T-cell (primary cell): Measurements from ENCODE around the gene RAB18. TPM values are rescaled to one million over a fixed set of nuclear protein-coding genes. Genes with fewer than 3 reads are reported as not detected.

Source experiments
- ATAC-seq, 4 experiments: fragments of 200-7000 bp in 3 of 4; fragments of 150-1000 bp in 1 of 4; cut with Tn5 transposase; replicated peaks in 1 of 4; 1 replicate in 3 of 4; 2 replicates in 1 of 4; pipeline ENCODE4 v1.10.0; 2021; ENCODE audit warnings: moderate library complexity in 3 of 4, mild to moderate bottlenecking in 2 of 4, moderate number of reproducible peaks in 1 of 4
- CTCF ChIA-PET, 2 donors: fragments of 300-600 bp; sonication (Branson Sonifier 250); formaldehyde crosslinking; loops; one replicate each; lab custom pipeline; 2022; ENCODE audit warnings: antibody characterized with exemption in 2 of 2; lab: Charles Lee
- POLR2A ChIA-PET, 2 donors: fragments of 300-600 bp; sonication (Branson Sonifier 250); formaldehyde crosslinking; loops; one replicate each; lab custom pipeline; 2022; ENCODE audit warnings: antibody characterized with exemption in 2 of 2; lab: Charles Lee
- DNase-seq, 35 experiments: peaks; one replicate each; pipeline versions ENCODE4 v3.0.0 to v3.0.0-alpha.2; 2013 to 2023
- H3K27ac ChIP-seq: one replicate; pipeline ENCODE4 v1.5.1; 2013; ENCODE audit warnings: low read length
- H3K27me3 ChIP-seq, 2 experiments: replicated peaks in 1 of 2; 1 replicate in 1 of 2; 2 replicates in 1 of 2; pipeline versions ENCODE4 v1.6.1 to v1.7.0; 2013; ENCODE audit warnings: low read length in 1 of 2, mixed read lengths in 1 of 2; ENCODE audit not compliant: control insufficient read depth in 2 of 2, insufficient read depth in 2 of 2; ENCODE audit errors: extremely low read depth in 1 of 2
- H3K36me3 ChIP-seq, 2 donors: 1 replicate in 1 of 2; 2 replicates in 1 of 2; pipeline versions ENCODE4 v1.6.1 to v1.7.0; 2013; ENCODE audit warnings: low read length in 1 of 2; ENCODE audit not compliant: control insufficient read depth in 2 of 2, insufficient read depth in 1 of 2; ENCODE audit errors: extremely low read depth in 1 of 2
- H3K4me1 ChIP-seq, 2 experiments: 1 replicate in 1 of 2; 2 replicates in 1 of 2; pipeline versions ENCODE4 v1.6.1 to v1.7.0; 2013; ENCODE audit warnings: low read length in 2 of 2, mixed read lengths in 1 of 2; ENCODE audit not compliant: insufficient read depth in 2 of 2, control insufficient read depth in 1 of 2; ENCODE audit errors: extremely low read depth in 1 of 2
- H3K4me3 ChIP-seq, 2 donors: 1 replicate in 1 of 2; 2 replicates in 1 of 2; pipeline versions ENCODE4 v1.5.1 to v1.7.0; 2013; ENCODE audit warnings: mild to moderate bottlenecking in 2 of 2, low read length in 1 of 2, moderate library complexity in 1 of 2; ENCODE audit not compliant: control insufficient read depth in 1 of 2; ENCODE audit errors: extremely low read depth in 1 of 2
- H3K9me3 ChIP-seq: 2 replicates; pipeline ENCODE4 v1.7.0; 2013
- H3K27ac Mint-ChIP-seq, 2 donors: one replicate each; pipeline ENCODE4 v1.8.0; 2020 to 2021; ENCODE audit warnings: mild to moderate bottlenecking in 2 of 2, mixed read lengths in 2 of 2
- H3K27me3 Mint-ChIP-seq, 2 donors: one replicate each; pipeline ENCODE4 v1.8.0; 2021 to 2022; ENCODE audit warnings: mixed read lengths in 2 of 2
- H3K36me3 Mint-ChIP-seq: one replicate; pipeline ENCODE4 v1.8.0; 2021; ENCODE audit warnings: mixed read lengths
- H3K4me1 Mint-ChIP-seq, 3 donors: one replicate each; pipeline ENCODE4 v1.8.0; 2020 to 2022; ENCODE audit warnings: mixed read lengths in 3 of 3, mild to moderate bottlenecking in 1 of 3
- H3K4me3 Mint-ChIP-seq, 3 donors: one replicate each; pipeline ENCODE4 v1.8.0; 2020 to 2022; ENCODE audit warnings: mild to moderate bottlenecking in 3 of 3, mixed read lengths in 3 of 3, moderate library complexity in 3 of 3
- H3K9me3 Mint-ChIP-seq, 3 donors: one replicate each; pipeline ENCODE4 v1.8.0; 2020 to 2022; ENCODE audit warnings: mixed read lengths in 3 of 3
- WGBS: methylation state at CpG from one replicate; pipeline ENCODE4 v1.1.5; 2013; ENCODE audit warnings: missing lambda C conversion rate; ENCODE audit not compliant: insufficient coverage; 5-methylcytosine and 5-hydroxymethylcytosine counted together
- total RNA-seq, 35 experiments: library from RNA in 6 of 35; stranded (reverse) in 6 of 35; fragments of 120-200 nt in 1 of 35; gene quantifications; one replicate each; pipeline versions ENCODE4 v1.2.1 to v1.2.4 and lab custom pipeline; 2013 to 2026

Gene RAB18
- total RNA-seq, 5 donors from 2014 or later (not counting 1 experiment from before 2014, with no cell fraction given): 56.5 to 118 (median 69.5) TPM

DNA sequence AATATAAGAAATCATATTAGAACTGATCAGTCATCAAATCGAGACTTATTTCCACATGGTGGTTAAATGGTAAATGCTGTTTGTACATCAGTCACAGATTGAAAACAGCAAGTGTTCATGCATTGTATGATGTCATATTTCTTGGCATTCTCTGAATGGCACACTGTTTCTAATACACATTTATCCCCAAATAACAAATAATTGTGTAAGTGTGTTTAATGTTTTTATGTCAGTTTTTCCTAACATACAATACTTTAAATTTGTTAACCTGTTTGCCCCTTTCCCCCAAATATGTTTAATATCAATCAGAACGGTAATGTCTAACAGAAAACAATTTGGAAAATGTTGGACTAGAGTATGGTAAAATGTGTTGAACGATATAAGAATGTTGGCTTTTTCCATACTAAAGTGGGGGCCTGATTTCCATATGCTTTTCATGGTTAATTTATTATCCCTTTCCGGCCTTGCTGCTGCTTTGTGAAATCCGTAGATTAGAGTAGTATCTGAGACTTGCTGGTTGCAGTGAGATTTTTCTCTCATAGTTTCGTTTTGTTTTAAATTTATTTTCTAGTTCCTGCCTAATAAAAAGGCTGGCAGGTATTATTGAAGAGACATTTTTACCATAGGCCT, 23.7 kb downstream of the RAB18 start:
- H3K27me3 Mint-ChIP-seq: no peaks in the 10 kb centered on the region
- POLR2A ChIA-PET: no interaction called here

DNA sequence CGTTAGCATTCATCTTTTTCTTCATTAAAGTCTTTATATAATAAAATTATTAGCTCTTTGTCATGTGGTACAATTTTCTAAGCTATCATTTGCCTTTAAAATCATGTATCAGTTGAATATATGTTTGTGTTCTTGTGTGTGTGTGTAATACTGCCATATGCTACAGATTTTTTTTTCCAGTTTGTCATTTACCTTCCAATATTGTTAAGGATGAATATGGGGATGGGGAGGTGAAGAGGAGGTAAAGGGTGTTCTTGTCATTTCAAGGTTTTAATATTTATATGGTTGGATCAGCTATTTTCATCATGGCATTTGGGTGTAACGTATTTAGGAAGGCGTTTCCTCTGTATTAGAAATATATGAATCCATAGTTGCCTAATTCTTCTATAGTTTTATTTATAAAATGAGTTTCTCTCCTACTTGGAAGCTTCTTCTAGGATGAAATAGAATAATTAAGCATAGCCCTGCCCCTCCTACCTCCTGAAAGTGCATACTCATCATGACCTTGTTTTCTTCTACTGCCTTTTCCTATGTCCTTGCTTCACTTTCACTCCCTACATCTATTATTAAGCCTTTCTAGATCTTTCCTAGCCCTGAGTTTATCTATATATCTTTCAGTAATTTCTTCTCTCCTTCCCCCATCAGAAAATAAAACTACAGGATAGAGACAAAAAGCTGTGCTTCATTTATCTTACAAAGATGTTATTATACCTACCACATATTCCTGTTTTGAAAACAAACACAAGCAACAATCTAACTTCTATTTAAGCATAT, 25.1 kb downstream of the RAB18 start:
- peaks cover 57 to 67% (median 61%) of the 10 kb centered on the region in 3 donors for H3K4me1 Mint-ChIP-seq
- peak overlapping the region; percentile 23 to 70 for H3K27ac Mint-ChIP-seq
- Histone ChIP-seq H3K9me3 (no peaks in the 10 kb centered on the region), H3K36me3 (peaks cover 0 to 2% of the 10 kb centered on the region in 2 donors), H3K27me3 (no peaks in the 10 kb centered on the region), H3K4me3 (no peak overlapping the region), H3K27ac (no peak overlapping the region), H3K4me1 (peaks cover 0 to 15% of the 10 kb centered on the region in 2 experiments)
- no peak for ATAC-seq
- no peaks in the 10 kb centered on the region for H3K27me3 Mint-ChIP-seq
- no peak overlapping the region for H3K4me3 Mint-ChIP-seq
- WGBS: no CpG with 5 or more reads among the region's 3 CpGs
- no peaks in the 10 kb centered on the region for H3K9me3 Mint-ChIP-seq
- peaks cover 24% of the 10 kb centered on the region for H3K36me3 Mint-ChIP-seq
- POLR2A ChIA-PET: no interaction called here
- CTCF ChIA-PET: no interaction called here
- DNase-seq: no peak

More for the DNA sequence above, 23.7 kb downstream of the RAB18 start:
- no peak overlapping the region for H3K27ac ChIP-seq
- no peaks in the 10 kb centered on the region for H3K9me3 Mint-ChIP-seq
- ATAC-seq: no peak
- H3K4me3 Mint-ChIP-seq: no peak overlapping the region
- no peak for DNase-seq
- H3K36me3 ChIP-seq: no peaks in the 10 kb centered on the region
- H3K27ac Mint-ChIP-seq: peak overlapping the region in 1 of 2 donors; percentile 45
- H3K4me1 ChIP-seq: peaks cover 3 to 15% of the 10 kb centered on the region in 2 experiments
- no peaks in the 10 kb centered on the region for H3K27me3 ChIP-seq
- H3K36me3 Mint-ChIP-seq: peaks cover 19% of the 10 kb centered on the region
- peaks cover 68 to 75% (median 69%) of the 10 kb centered on the region in 3 donors for H3K4me1 Mint-ChIP-seq
- CTCF ChIA-PET: no interaction called here
- no peaks in the 10 kb centered on the region for H3K9me3 ChIP-seq
- H3K4me3 ChIP-seq: no peak overlapping the region
- no CpG with 5 or more reads among the region's 6 CpGs for WGBS

DNA sequence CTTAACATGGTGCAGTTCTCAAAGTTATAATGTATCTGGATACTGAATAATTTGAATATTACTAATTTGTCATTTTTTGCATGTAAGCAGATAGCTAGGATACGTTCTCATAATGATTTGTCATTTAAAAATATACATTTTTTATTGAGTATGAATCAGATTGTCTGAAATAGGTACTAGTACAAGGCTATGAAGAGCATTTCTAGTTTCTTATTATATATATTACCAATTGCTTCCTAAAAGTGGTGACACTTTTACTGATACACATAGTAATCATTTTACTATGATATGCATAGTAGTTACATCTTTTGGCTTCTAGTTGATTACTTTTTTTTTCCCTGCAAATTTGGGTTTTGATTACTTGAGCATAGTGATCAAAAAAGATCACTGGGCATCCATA, 26.4 kb downstream of the RAB18 start:
- WGBS: no CpG with 5 or more reads among the region's 1 CpG
- Histone ChIP-seq H3K4me1 (peaks cover 0 to 15% of the 10 kb centered on the region in 2 experiments), H3K36me3 (peaks cover 0 to 15% of the 10 kb centered on the region in 2 donors), H3K27me3 (no peaks in the 10 kb centered on the region), H3K9me3 (no peaks in the 10 kb centered on the region), H3K27ac (no peak overlapping the region), H3K4me3 (no peak overlapping the region)
- peaks cover 17% of the 10 kb centered on the region for H3K36me3 Mint-ChIP-seq
- H3K4me1 Mint-ChIP-seq: peaks cover 46 to 54% (median 48%) of the 10 kb centered on the region in 3 donors
- no peak overlapping the region for H3K4me3 Mint-ChIP-seq
- H3K9me3 Mint-ChIP-seq: no peaks in the 10 kb centered on the region
- no peak for DNase-seq
- ATAC-seq: no peak
- H3K27ac Mint-ChIP-seq: peak overlapping the region; percentile 21 to 34
- ChIA-PET CTCF (interaction anchor here in 1 of 2 donors (0.7 to 0.9 kb wide), 2 partner anchors 11 to 656 kb away, joined by 3 read pairs; no protein-coding TSS in a partner anchor), POLR2A (interaction anchor here in 1 of 2 donors (0.6 to 0.7 kb wide), 2 partner anchors 8 to 805 kb away, joined by 3 to 4 read pairs; no protein-coding TSS in a partner anchor)
- H3K27me3 Mint-ChIP-seq: no peaks in the 10 kb centered on the region

DNA sequence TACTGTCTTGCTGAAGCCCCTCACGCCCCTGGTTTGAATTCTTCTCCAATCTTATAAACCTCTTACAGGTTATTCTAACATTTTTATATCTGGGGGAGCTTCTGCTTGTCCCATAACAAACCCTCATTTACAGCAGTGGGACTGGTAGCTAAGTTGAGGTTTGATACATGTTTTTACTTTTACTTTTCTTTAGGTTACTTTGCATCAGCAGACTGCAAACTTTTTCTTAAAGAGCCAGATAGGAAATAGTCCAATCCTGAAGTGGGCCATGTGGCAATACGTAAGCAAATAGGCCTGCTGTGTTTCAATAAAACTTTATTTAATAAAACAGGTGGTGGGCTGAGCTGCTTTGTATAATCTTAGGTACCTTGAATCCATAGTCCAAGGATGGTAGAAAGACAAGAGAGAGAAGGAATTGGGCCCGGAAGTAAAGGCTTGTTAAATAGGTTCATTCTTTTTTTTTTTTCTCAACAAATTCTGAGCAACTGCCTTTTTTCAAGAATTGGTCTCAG, 27.3 kb downstream of the RAB18 start:
- Mint-ChIP-seq H3K9me3 (no peaks in the 10 kb centered on the region), H3K36me3 (peaks cover 17% of the 10 kb centered on the region), H3K27me3 (no peaks in the 10 kb centered on the region), H3K27ac (peak overlapping the region; percentile 34 to 76), H3K4me3 (no peak overlapping the region), H3K4me1 (peaks cover 41 to 47% (median 46%) of the 10 kb centered on the region in 3 donors)
- DNase-seq (no peak), ATAC-seq (no peak)
- ChIA-PET POLR2A (no interaction called here), CTCF (no interaction called here)
- WGBS: 100% methylated on average over 1 of the region's 3 CpGs
- H3K4me1 ChIP-seq: peaks cover 0 to 10% of the 10 kb centered on the region in 2 experiments
- no peak overlapping the region for H3K4me3 ChIP-seq
- H3K27me3 ChIP-seq: no peaks in the 10 kb centered on the region
- H3K36me3 ChIP-seq: peaks cover 0 to 21% of the 10 kb centered on the region in 2 donors
- peak overlapping the region; percentile 35 for H3K27ac ChIP-seq
- H3K9me3 ChIP-seq: no peaks in the 10 kb centered on the region

DNA sequence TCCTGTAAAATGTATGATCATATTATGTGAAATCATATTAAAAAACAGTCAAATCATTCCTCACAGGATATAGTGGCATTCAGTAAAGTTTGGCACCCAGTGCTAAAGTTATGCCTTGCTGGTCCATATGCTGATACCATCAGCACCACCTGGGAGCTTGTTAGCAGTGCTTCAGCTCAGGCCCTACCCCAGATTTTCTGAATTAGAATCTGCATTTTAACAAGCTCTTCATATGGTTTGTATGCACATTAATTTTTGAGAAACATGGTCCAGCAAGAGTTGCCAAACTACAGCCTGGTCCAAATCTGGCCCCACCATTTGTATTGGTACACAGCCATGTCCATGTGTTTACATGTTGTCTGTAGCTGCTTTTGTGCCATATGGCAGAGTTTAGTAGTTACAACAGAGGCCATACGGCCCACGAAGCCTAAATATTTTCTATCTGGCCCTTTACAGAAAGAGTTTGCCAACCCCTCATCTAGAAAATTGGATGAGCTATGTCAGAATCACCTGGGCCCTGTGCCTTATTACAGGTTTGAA, 30.1 kb downstream of the RAB18 start:
- POLR2A ChIA-PET: no interaction called here
- peaks cover 32% of the 10 kb centered on the region for H3K36me3 Mint-ChIP-seq
- Histone ChIP-seq H3K27ac (no peak overlapping the region), H3K4me1 (peaks cover 0 to 7% of the 10 kb centered on the region in 2 experiments), H3K9me3 (no peaks in the 10 kb centered on the region), H3K36me3 (peaks cover 0 to 37% of the 10 kb centered on the region in 2 donors), H3K4me3 (no peak overlapping the region), H3K27me3 (no peaks in the 10 kb centered on the region)
- no peak overlapping the region for H3K4me3 Mint-ChIP-seq
- ATAC-seq (no peak), DNase-seq (no peak)
- CTCF ChIA-PET: interaction anchor here in 1 of 2 donors (0.9 to 1.0 kb wide), 2 partner anchors 19 to 860 kb away, joined by 3 read pairs; no protein-coding TSS in a partner anchor
- H3K9me3 Mint-ChIP-seq: no peaks in the 10 kb centered on the region
- no CpG with 5 or more reads among the region's 2 CpGs for WGBS
- peaks cover 24 to 33% (median 32%) of the 10 kb centered on the region in 3 donors for H3K4me1 Mint-ChIP-seq
- H3K27ac Mint-ChIP-seq: no peak overlapping the region
- H3K27me3 Mint-ChIP-seq: no peaks in the 10 kb centered on the region

DNA sequence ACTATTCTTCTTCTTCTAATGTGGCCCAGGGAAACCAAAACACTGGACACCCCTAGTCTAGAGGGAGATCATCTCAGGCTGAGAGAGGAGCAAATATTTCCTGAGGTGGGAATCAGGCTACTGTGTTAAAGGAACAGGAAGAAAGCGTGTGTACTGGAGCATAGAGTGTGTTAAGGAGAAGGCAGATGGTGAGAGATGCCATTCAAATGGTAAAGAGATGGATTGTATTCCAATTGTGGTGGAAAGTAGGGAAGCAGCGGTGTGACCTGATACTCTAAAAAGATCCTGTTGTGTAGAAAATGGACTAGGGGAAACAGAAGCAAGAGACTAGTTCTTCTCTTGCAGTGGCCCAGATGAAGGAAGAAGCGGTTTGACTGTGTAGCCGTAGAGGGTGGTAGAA, 31.2 kb downstream of the RAB18 start:
- H3K4me3 ChIP-seq: no peak overlapping the region
- 93% methylated on average over 4 of the region's 4 CpGs for WGBS
- H3K9me3 ChIP-seq: no peaks in the 10 kb centered on the region
- H3K4me3 Mint-ChIP-seq: no peak overlapping the region
- H3K27me3 ChIP-seq: no peaks in the 10 kb centered on the region
- POLR2A ChIA-PET: interaction anchor here in 1 of 2 donors (0.6 kb wide), 1 partner anchor 29 kb away, joined by 4 read pairs; no protein-coding TSS in a partner anchor
- H3K9me3 Mint-ChIP-seq: no peaks in the 10 kb centered on the region
- peaks cover 14 to 28% (median 26%) of the 10 kb centered on the region in 3 donors for H3K4me1 Mint-ChIP-seq
- H3K4me1 ChIP-seq: peaks cover 0 to 2% of the 10 kb centered on the region in 2 experiments
- no peak for ATAC-seq
- H3K27ac ChIP-seq: no peak overlapping the region
- H3K36me3 ChIP-seq: peaks cover 0 to 37% of the 10 kb centered on the region in 2 donors
- no peaks in the 10 kb centered on the region for H3K27me3 Mint-ChIP-seq
- H3K27ac Mint-ChIP-seq: no peak overlapping the region
- CTCF ChIA-PET: no interaction called here
- peaks cover 30% of the 10 kb centered on the region for H3K36me3 Mint-ChIP-seq
- no peak for DNase-seq
